Mucosa of descending colon (tissue), 3 donors: ENCODE data around the gene ERCC2. TPM values are rescaled to one million over a fixed set of nuclear protein-coding genes. Genes with fewer than 3 reads are reported as not detected.
"Not testable (repeated sequence)": the region's sequence is repeated elsewhere in the genome, so short reads cannot be mapped to it uniquely, and the experiment has no call there.

Experiments used
- ATAC-seq: fragments of 200-7000 bp; cut with Tn5 transposase; one replicate; pipeline ENCODE4 v1.9.1; 2020; ENCODE audit warnings: mild to moderate bottlenecking, moderate library complexity
- DNase-seq, 3 donors: peaks; one replicate each; pipeline ENCODE4 v3.0.0-alpha.2; 2020
- H3K36me3 ChIP-seq: fragments of 200-600 bp; one replicate; pipeline ENCODE4 v1.8.0; 2021; ENCODE audit warnings: low read depth, mild to moderate bottlenecking
- H3K4me1 ChIP-seq: fragments of 200-600 bp; one replicate; pipeline ENCODE4 v1.8.0; 2021; ENCODE audit warnings: low read depth, mild to moderate bottlenecking
- H3K4me3 ChIP-seq: fragments of 200-600 bp; one replicate; pipeline ENCODE4 v1.8.0; 2021; ENCODE audit warnings: mild to moderate bottlenecking
- H3K9me3 ChIP-seq: fragments of 200-600 bp; one replicate; pipeline ENCODE4 v1.8.0; 2021; ENCODE audit warnings: mild to moderate bottlenecking
- CTCF ChIP-seq: fragments of 200-600 bp; IDR thresholded peaks from one replicate; pipeline ENCODE4 v1.8.0; 2022; ENCODE audit warnings: antibody characterized with exemption, mild to moderate bottlenecking
- intact Hi-C, 2 donors: fragments of 100-400 bp; cut with DNase I in 1 of 2; cut with micrococcal nuclease in 1 of 2; formaldehyde crosslinking; loops; one replicate each; pipeline versions ENCODE4 v1.11.0 to v1.11.1; 2022; cut with DNase I, micrococcal nuclease
- total RNA-seq, 3 donors: library from RNA; stranded (reverse); fragmentation: NEBNext Ultra II Directional in 2 of 3; extraction: Animal tissue kit (Norgen Biotek cat#: 25700) in 2 of 3; gene quantifications; one replicate each; pipeline versions ENCODE4 v1.2.1 to v1.2.4, GENCODE V29; 2021 to 2023
- donor health status: DM: no; HTN: no; CAD: no; lungs with moderate emphysema.
- donor health status: DM: no; HTN: no; CAD: no.
- donor health status: DM: no; HTN: yes; CAD: no.

Gene ERCC2
- total RNA-seq, 3 donors from 2014 or later: 11.2 to 22.9 (median 14.7) TPM

- H3K9me3 ChIP-seq: no peaks in the 10 kb centered on the region
- TF ChIP-seq CTCF: no peak
- no peak overlapping the region for H3K4me3 ChIP-seq
- peaks cover 11% of the 10 kb centered on the region for H3K4me1 ChIP-seq
- ATAC-seq (no peak), DNase-seq (no peak)
- H3K36me3 ChIP-seq: no peaks in the 10 kb centered on the region
- intact Hi-C loops: no loop called here
Measured at GRCh38 chr19:45342911-45343310, 27.5 kb downstream of the ERCC2 start.

GRCh38 chr19:45340899-45341453 lies 29.4 kb downstream of the ERCC2 start:
- no peak overlapping the region for H3K4me3 ChIP-seq
- no peaks in the 10 kb centered on the region for H3K9me3 ChIP-seq
- intact Hi-C loops: no loop called here
- peak; percentile 13 for ATAC-seq
- TF ChIP-seq CTCF: no peak
- H3K4me1 ChIP-seq: peaks cover 11% of the 10 kb centered on the region
- H3K36me3 ChIP-seq: no peaks in the 10 kb centered on the region
- no peak for DNase-seq

- H3K4me3 ChIP-seq: no peak within 1 kb of the TSS
- ATAC-seq: peak; percentile 91
- peaks cover 11% of the 10 kb centered on the region for H3K4me1 ChIP-seq
- no peak for TF ChIP-seq CTCF
- intact Hi-C loops: no loop called here
- DNase-seq: peak; percentile 60 to 77 (median 66)
- H3K36me3 ChIP-seq: no peaks in the 10 kb centered on the region
- H3K9me3 ChIP-seq: no peaks in the 10 kb centered on the region
Measured at GRCh38 chr19:45340232-45340898, 30.0 kb downstream of the ERCC2 start, which contains the start of gene KLC3. Gene KLC3 (plus strand): TSS chr19:45340750. CDS start chr19:45345542, 4,792 bp downstream.

GRCh38 chr19:45339629-45340028 lies 30.7 kb downstream of the ERCC2 start:
- Histone ChIP-seq H3K9me3 (no peaks in the 10 kb centered on the region), H3K36me3 (no peaks in the 10 kb centered on the region), H3K4me1 (peaks cover 11% of the 10 kb centered on the region), H3K4me3 (no peak overlapping the region)
- no peak for TF ChIP-seq CTCF
- no peak for ATAC-seq
- DNase-seq: no peak
- intact Hi-C loops: loop anchor here in 1 of 2 donors (5.0 kb wide), 1 partner anchor 92 kb away; the partner anchor contains the start of gene EXOC3L2

GRCh38 chr19:45336696-45337251 lies 33.6 kb downstream of the ERCC2 start:
- DNase-seq (no peak), ATAC-seq (no peak)
- intact Hi-C loops: loop anchor here in 1 of 2 donors (5.0 kb wide), 1 partner anchor 89 kb away; the partner anchor contains the start of gene EXOC3L2
- TF ChIP-seq CTCF: no peak
- Histone ChIP-seq H3K9me3 (no peaks in the 10 kb centered on the region), H3K4me3 (no peak overlapping the region), H3K4me1 (peaks cover 11% of the 10 kb centered on the region), H3K36me3 (no peaks in the 10 kb centered on the region)

- intact Hi-C loops: loop anchor here in 1 of 2 donors (5.0 kb wide), 1 partner anchor 88 kb away; the partner anchor contains the start of gene EXOC3L2
- H3K9me3 ChIP-seq, ATAC-seq, DNase-seq, H3K4me3 ChIP-seq, H3K36me3 ChIP-seq, H3K4me1 ChIP-seq: not testable (repeated sequence)
Measured at GRCh38 chr19:45334881-45335280, 35.5 kb downstream of the ERCC2 start.
